Heart right ventricle (tissue), 16 donors: Measurements from ENCODE around the gene MAPK10. TPM values are rescaled to one million over a fixed set of nuclear protein-coding genes. Genes with fewer than 3 reads are reported as not detected.
A peak's percentile ranks its signal among the peaks of the same experiment; 100 is the strongest.

Source experiments
- ATAC-seq, 8 donors: fragments of 200-7000 bp; cut with Tn5 transposase; one replicate each; pipeline ENCODE4 v1.9.1; 2020; ENCODE audit warnings: mild to moderate bottlenecking in 8 of 8, moderate library complexity in 8 of 8, moderate number of reproducible peaks in 1 of 8
- DNase-seq, 2 donors: peaks; one replicate each; pipeline ENCODE4 v3.0.0-alpha.2; 2020
- H3K27ac ChIP-seq, 10 donors: fragments of 200-600 bp; sonication (generic) in 2 of 10; one replicate each; pipeline versions ENCODE4 v1.5.0 to v1.8.0; 2020 to 2022; ENCODE audit warnings: mild to moderate bottlenecking in 3 of 10
- H3K27me3 ChIP-seq, 7 donors: fragments of 200-600 bp; one replicate each; pipeline ENCODE4 v1.8.0; 2021 to 2022; ENCODE audit warnings: mild to moderate bottlenecking in 2 of 7
- H3K36me3 ChIP-seq, 9 donors: fragments of 200-600 bp; sonication (generic) in 1 of 9; one replicate each; pipeline versions ENCODE4 v1.5.0 to v1.8.0; 2020 to 2022; ENCODE audit warnings: mild to moderate bottlenecking in 2 of 9
- H3K4me1 ChIP-seq, 9 donors: fragments of 200-600 bp; sonication (generic) in 1 of 9; one replicate each; pipeline versions ENCODE4 v1.5.0 to v1.8.0; 2020 to 2022; ENCODE audit warnings: mild to moderate bottlenecking in 4 of 9
- H3K4me3 ChIP-seq, 10 donors: fragments of 200-600 bp; sonication (generic) in 2 of 10; one replicate each; pipeline versions ENCODE4 v1.5.0 to v1.8.0; 2020 to 2022; ENCODE audit warnings: mild to moderate bottlenecking in 7 of 10, moderate library complexity in 2 of 10
- H3K9me3 ChIP-seq, 11 donors: fragments of 200-600 bp in 10 of 11; sonication (generic) in 2 of 11; one replicate each; pipeline versions ENCODE4 v1.5.0 to v1.8.0; 2013 to 2022; ENCODE audit warnings: mild to moderate bottlenecking in 2 of 11, control low read depth in 1 of 11, moderate library complexity in 1 of 11
- WGBS, 2 donors: extraction: QIAGEN DNeasy Blood & Tissue Kit; methylation state at CpG; one replicate each; pipeline ENCODE4 v1.1.7; 2013; ENCODE audit warnings: inconsistent platforms in 1 of 2; 5-methylcytosine and 5-hydroxymethylcytosine counted together
- intact Hi-C, 10 donors: fragments of 100-400 bp; cut with DNase I; formaldehyde crosslinking; loops; one replicate each; pipeline versions ENCODE4 v1.11.1 to v1.14.2; 2022
- polyA plus RNA-seq, 2 donors: library from polyadenylated mRNA; stranded (reverse); fragments of 200-250 nt; gene quantifications; one replicate each; pipeline ENCODE4 v1.2.3, GENCODE V29; 2013
- total RNA-seq, 10 donors: library from RNA; stranded (reverse); fragmentation: NEBNext Ultra II Directional in 3 of 10; extraction: Animal tissue kit (Norgen Biotek cat#: 25700) in 3 of 10; gene quantifications; one replicate each; pipeline versions ENCODE4 v1.2.1 to v1.2.4, GENCODE V29; 2021 to 2023
- TF ChIP-seq, protein P1 (sequence below), 9 donors: fragments of 200-600 bp; sonication (generic) in 2 of 9; IDR thresholded peaks; one replicate each; pipeline versions ENCODE4 v1.5.0 to v1.8.0; 2021 to 2022; ENCODE audit warnings: antibody characterized with exemption in 9 of 9, mild to moderate bottlenecking in 5 of 9, moderate library complexity in 1 of 9
- donor health status: Arrhythmogenic right ventricular cardiomyopathy.
- donor health status: ischemic (EF 13 %, LVEDD 7.1; RV severe dilation, severe dysfunction).
- donor health status: healthy with polysubstance abuse.
- donor health status: DM: no; HTN: yes; CAD: no.
- donor health status: DM: no; HTN: no; CAD: no.
- donor health status: ischemic (EF 25% LVEDD 6.9; RV normal size, moderate dysfunction).
- donor health status: ischemic (EF 25% LVEDD 5.7; RV mildly dilated, moderate dysfunction).
- donor health status: healthy.
- donor health status: DM: yes; HTN: yes; CAD: no.
- donor health status: Ischemic cardiomyopathy.
- donor health status: ischemic (EF 35%, LVEDD 5.7; RV mildly dilated, moderate dysfunction).
- donor health status: nonischemic (EF 11% LVEDD 7.7; RV severe dilation, severe dysfunction).
- donor health status: DM: yes; HTN: yes; CAD: no.
- donor health status: PGD.
- donor health status: ischemic (EF 29% LVEDD 5.4; RV normal size, mild dysfunction).
- donor health status: nonischemic (EF 23%, LVEDD 6.1; RV moderate dilation, normal function).

MAPK10 gene
- total and polyA plus RNA-seq, 12 donors, result 0.94 to 5.9 (median 2.6) TPM

DNA sequence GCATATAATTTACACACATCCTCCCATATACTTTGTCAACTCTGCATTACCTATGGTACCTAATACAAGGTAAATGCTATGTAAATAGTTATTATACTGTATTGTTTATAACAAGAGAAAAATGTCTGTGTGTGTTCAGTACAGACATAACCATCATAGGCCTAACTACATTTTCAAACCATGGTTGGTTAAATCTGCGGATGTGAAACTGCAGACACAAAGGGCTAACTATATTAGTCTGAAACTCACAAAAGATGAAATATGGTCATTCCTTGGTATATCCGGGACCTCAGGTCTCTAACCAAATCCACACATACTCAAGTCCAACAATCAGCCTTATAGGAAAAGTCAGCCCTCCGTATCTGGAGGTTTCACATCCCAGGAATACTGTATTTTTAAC, 13.5 kb downstream of the MAPK10 start:
- Histone ChIP-seq H3K27me3 (no peaks in the 10 kb centered on the region), H3K27ac (no peak overlapping the region), H3K4me1 (no peaks in the 10 kb centered on the region), H3K36me3 (no peaks in the 10 kb centered on the region), H3K4me3 (no peak overlapping the region), H3K9me3 (no peaks in the 10 kb centered on the region)
- DNase-seq, result no peak
- ATAC-seq, result no peak
- TF ChIP-seq, protein P1, sequence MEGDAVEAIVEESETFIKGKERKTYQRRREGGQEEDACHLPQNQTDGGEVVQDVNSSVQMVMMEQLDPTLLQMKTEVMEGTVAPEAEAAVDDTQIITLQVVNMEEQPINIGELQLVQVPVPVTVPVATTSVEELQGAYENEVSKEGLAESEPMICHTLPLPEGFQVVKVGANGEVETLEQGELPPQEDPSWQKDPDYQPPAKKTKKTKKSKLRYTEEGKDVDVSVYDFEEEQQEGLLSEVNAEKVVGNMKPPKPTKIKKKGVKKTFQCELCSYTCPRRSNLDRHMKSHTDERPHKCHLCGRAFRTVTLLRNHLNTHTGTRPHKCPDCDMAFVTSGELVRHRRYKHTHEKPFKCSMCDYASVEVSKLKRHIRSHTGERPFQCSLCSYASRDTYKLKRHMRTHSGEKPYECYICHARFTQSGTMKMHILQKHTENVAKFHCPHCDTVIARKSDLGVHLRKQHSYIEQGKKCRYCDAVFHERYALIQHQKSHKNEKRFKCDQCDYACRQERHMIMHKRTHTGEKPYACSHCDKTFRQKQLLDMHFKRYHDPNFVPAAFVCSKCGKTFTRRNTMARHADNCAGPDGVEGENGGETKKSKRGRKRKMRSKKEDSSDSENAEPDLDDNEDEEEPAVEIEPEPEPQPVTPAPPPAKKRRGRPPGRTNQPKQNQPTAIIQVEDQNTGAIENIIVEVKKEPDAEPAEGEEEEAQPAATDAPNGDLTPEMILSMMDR (IDR thresholded peaks at IDR 0.05), result no peak
- intact Hi-C loops, result no loop called here
- 89 to 93% methylated on average over 3 of the region's 3 CpGs for WGBS, 2 donors

DNA sequence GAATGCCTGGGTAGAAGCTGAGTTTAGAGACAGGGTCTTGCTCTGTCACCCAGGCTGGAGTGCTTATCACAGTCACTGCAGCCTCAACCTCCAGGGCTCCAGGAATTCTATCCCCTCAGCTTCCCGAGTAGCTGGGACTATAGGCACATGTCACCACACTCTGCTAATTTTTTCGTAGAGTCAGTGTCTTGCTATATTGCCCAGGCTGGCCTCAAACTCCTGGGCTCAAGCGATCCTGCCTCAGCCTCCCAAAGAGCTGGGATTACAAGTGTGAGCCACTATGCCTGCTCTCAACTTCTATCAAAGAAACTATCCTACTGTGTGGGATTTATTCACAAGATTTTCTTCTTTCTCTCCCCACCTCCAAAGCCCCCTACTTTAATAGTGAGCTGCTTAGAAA, 15.7 kb downstream of the MAPK10 start:
- DNase-seq (no peak), ATAC-seq (no peak)
- no peak overlapping the region for H3K27ac ChIP-seq
- TF ChIP-seq, protein P1 (IDR thresholded peaks at IDR 0.05), result no peak
- peaks cover 0 to 2% (median 0%) of the 10 kb centered on the region in 9 donors for H3K4me1 ChIP-seq
- intact Hi-C loops, result no loop called here
- H3K36me3 ChIP-seq, result no peaks in the 10 kb centered on the region
- H3K4me3 ChIP-seq, result no peak overlapping the region
- H3K27me3 ChIP-seq, result no peaks in the 10 kb centered on the region
- WGBS, 2 donors, result 76 to 77% methylated on average over 3 of the region's 3 CpGs
- H3K9me3 ChIP-seq, result no peaks in the 10 kb centered on the region

DNA sequence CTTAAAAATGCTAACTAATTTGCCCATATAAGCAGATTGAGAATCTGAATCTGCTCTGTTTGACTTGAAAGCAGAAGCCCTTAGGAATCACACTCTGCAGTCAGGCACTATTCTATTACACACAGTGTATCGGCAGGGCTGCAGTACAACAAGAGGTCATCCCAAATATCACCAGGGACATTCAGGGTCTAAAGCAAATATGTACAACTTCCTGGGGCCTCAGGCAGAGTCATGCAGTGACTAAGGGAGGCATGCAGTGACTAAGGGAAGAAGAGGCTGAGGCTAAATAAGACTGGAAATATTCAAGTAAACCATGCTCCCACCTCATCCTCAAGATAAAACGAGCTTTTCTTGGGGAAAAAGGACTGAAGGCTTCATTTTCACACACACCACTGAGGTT, 20.9 kb downstream of the MAPK10 start:
- Histone ChIP-seq H3K4me1 (peaks cover 0 to 6% (median 0%) of the 10 kb centered on the region in 9 donors), H3K9me3 (no peaks in the 10 kb centered on the region), H3K27me3 (no peaks in the 10 kb centered on the region), H3K27ac (peak overlapping the region in 2 of 10 donors; percentile 20 to 48), H3K4me3 (no peak overlapping the region), H3K36me3 (no peaks in the 10 kb centered on the region)
- WGBS, 2 donors, result 52 to 54% methylated on average over 2 of the region's 2 CpGs
- ATAC-seq, result peak in 7 of 8 donors; percentile 33 to 94 (median 67)
- DNase-seq, result peak in 1 of 2 donors; percentile 4
- TF ChIP-seq, protein P1 (IDR thresholded peaks at IDR 0.05), result no peak
- intact Hi-C loops, result no loop called here

DNA sequence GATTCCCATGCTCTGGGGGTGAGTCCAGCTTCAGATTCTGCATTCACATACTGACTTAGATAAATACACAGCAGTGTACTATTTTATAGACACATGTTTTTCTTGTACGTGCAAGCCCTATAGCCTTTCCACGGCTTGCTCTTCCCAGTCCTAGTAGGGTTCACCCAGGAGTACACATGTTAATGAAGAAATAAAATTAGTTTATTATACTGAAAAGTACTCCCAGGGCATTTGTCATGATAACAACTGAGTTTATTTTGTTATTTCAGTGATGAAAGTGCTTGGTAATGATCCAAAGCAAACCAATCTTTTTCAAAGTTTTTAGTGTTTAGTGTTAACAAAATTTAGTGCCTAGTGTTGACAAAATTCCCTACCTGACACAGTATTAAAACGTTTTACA, 21.3 kb downstream of the MAPK10 start:
- TF ChIP-seq, protein P1 (IDR thresholded peaks at IDR 0.05), result no peak
- Histone ChIP-seq H3K4me1 (peaks cover 0 to 6% (median 0%) of the 10 kb centered on the region in 9 donors), H3K27me3 (no peaks in the 10 kb centered on the region), H3K27ac (peak overlapping the region in 1 of 10 donors; percentile 48), H3K9me3 (no peaks in the 10 kb centered on the region), H3K4me3 (no peak overlapping the region), H3K36me3 (no peaks in the 10 kb centered on the region)
- 57 to 59% methylated on average over 3 of the region's 3 CpGs for WGBS, 2 donors
- DNase-seq, result no peak
- intact Hi-C loops, result no loop called here
- ATAC-seq, result no peak
